GM19099 (cell line): ENCODE results near the gene ATP6V1B1.

Experiments
- POLR2A ChIP-seq: IDR thresholded peaks from 3 replicates; pipeline ENCODE4 v1.6.1; 2011; ENCODE audit warnings: low read depth; ENCODE audit not compliant: insufficient read length; ENCODE audit errors: extremely low read depth

The ATP6V1B1 gene

DNA sequence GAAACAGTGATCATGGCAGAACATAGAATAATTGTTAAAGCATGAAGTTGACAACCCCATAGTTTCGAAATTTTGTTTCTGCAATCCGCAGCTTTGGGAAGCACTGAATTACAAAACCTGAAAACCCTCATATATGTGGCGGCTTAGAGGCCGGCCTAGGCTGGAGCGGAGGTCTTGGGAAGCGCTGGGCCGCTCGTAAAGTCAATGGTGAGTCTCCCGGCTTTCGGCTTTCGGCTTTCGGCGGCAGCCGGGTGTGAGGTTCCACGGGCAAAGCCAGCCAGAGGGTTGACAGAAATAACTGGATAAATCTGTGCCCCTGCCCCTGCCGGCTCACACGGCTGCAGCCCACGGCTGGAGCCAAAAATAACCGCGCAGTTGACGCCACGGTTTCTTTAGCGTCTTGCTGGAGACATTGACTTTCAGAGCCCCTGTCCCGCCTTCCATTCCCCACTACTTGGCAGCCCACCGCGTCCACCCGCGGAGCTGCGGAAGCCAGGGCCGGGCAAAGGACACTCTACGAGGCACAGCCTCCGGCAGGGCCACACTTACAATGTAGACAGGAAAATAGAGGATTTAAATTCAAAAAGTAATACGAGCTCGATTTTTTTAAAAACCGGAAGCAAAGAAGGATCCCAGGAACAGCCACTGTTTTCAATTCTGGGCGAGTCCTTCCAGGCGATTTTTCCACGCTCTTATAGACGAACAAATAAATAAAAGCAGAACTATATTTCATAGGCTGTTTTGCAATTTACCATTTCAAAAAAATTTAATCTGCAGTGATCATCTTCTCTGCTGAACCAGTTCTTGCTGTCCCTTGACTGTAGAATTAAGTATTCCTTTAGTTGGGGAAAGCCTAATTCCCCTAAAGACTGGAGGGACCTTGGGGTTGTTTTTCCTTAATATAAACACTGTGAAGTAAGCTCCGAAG, 28.3 kb upstream of the ATP6V1B1 start:
- no peak for TF ChIP-seq POLR2A

DNA sequence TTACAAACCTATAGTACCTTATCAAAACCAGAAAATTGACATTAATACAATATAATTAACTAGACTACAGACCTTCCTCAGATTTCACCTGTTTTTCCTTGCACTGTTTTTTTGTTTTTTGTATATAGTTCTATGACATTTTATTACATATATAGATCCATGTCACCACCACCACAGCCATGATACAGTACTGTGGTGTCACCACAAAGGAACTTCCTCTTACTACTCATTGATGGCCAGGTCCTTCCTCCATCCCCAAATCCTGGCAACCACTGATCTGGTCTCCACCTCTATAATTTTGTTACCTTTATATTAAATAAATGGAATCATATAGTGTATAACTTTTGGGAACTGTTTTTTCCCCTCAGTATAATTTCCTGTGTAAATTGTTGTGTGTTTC, 19.4 kb upstream of the ATP6V1B1 start:
- TF ChIP-seq POLR2A = no peak

DNA sequence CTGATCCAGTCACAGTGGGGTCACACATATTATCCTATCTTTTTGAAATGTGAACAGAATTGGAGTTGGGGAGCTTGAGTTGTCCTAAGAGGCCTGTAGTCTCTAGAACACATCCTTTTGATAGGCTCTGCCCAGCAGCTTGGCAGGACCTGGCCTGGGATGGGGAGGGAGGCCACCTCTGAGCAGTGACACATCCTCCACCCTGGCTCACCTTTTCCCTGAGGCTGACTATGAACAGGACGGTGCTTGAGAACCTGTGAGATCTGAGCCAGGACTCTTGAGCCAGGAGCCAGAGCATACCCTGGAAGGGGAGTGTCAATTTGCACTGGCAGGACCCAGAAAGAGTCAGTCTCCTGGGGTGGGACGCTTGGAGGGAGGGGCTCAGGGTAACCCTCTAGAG, 17.7 kb upstream of the ATP6V1B1 start:
- TF ChIP-seq POLR2A = no peak

DNA sequence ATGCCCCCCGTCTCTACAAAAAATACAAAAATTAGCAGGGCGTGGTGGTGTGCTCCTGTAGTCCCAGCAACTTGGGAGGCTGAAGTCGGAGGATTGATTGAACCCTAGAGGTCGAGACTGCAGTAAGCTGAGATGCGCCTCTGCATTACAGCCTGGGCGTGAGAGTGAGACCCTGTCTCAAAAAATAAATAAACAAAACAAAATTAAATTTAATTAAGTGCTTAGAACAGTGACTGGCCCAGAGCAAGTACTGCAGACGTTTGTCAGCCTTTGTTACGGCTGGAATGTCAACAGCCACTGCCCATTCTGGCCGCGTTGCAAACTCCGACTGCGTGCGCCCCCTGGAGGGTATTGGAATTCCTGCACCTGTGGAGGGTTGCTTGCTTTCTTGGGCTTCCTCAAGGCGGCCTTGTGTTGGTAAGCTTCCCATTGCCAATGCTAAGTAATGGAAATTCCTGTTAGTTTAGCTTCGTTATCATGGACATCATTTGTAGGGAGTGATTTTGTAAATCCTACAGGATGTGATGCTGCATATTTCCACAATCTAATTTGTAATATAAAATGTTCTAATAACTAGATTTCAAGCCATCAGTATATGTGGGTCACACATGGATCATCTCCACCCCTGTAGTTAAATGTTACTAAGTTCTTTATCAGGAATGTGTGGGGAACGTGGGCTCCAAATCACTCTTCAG, 15.9 kb upstream of the ATP6V1B1 start:
- no peak for TF ChIP-seq POLR2A

DNA sequence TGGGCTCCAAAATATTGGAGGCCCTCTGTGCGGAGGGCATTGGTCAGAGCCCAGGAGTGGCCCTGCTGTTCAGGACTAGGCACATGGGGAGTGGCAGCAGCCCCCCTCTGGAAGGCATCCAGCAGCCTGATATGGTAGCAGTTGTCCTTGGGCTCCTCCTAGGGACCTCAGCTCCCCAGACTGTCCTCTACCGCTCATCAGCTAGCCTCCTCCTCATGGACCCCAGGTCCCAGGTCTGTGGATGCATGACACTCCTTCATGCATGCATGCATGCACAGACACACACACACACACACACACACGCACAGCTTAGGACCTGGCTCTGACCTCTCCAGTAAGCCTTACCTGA, 15.4 kb upstream of the ATP6V1B1 start:
- no peak for TF ChIP-seq POLR2A

DNA sequence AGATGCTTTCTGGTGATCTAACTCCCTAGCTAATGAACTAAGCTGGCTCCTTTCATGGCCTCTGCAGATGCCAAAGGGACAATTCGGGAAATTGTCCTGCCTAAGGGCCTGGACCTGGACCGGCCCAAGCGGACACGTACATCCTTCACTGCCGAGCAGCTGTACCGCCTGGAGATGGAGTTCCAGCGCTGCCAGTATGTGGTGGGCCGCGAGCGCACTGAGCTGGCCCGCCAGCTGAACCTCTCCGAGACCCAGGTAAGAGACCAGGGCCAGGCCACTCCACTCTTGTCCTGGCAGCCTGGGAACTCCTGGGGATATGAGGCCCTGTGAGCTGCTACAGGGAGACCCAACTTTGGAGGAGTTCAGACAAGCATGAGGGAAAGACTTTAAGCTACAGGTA, 14.7 kb upstream of the ATP6V1B1 start:
- TF ChIP-seq POLR2A = no peak

DNA sequence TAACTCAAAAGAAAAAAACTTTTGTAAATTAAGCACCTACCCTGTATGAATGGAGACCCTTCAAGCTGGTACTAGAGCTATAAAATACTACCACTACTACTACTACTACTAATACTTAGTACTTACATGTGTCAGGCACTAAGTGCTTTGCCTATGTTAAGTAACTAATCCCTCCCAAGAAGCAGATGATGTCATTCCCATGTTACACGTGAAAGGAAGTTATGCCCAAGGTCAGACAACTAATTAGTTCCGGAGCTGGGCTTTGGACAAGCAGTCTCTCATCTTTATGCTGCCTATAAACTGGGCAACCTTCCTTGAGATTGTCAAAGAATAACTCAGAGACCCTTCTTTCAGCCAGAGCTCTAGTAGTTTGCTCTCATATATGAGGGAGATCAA, 13.9 kb upstream of the ATP6V1B1 start:
- no peak for TF ChIP-seq POLR2A

DNA sequence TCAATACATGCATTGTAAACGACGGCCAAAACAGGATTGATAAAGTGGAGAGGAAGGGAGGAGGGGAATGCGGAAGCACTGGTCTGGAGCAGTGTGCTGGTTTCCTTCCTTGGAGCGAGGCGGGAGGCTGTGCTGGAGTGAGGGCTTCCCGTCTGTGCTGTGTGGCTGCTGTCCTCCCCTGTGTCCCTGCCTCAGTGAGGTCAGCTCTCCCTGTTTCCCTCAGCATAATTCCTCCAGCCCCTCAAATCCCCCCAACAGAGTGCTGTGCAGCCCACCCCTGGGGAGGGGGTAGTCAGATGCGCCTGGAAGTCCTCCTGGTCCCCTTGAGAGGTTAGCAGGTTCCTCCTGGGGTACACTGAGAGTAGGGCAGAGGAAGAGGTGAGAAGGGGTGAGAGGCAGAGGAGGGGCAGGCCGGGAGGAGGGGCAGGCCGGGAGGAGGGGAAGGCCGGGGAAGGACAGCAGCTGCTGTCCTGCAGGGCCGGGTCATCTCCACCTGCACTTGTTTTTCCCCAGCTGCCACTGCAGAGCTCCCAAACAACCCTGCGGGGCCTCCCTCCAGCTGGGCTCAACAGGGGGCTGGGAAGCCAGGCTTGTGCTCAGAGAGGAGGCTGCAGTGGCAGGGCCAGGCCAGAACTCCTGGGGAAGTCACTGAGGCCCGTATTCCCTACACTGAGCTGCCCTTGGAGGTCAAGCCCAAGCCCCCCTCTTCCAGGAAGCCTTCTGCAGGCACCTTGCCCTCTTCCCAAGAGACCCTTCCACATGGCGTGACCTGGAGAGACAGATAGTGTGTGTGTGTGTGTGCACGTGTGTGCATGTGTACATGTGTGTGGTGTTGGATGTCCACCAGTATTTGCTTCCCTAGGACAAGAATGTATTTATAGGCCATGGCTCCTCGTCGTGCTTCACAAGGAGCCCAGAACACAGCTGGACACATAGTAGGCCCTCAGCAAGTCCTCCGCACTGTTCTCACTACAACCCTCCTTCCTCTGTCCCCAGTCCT, 13.2 kb upstream of the ATP6V1B1 start:
- TF ChIP-seq POLR2A = no peak

DNA sequence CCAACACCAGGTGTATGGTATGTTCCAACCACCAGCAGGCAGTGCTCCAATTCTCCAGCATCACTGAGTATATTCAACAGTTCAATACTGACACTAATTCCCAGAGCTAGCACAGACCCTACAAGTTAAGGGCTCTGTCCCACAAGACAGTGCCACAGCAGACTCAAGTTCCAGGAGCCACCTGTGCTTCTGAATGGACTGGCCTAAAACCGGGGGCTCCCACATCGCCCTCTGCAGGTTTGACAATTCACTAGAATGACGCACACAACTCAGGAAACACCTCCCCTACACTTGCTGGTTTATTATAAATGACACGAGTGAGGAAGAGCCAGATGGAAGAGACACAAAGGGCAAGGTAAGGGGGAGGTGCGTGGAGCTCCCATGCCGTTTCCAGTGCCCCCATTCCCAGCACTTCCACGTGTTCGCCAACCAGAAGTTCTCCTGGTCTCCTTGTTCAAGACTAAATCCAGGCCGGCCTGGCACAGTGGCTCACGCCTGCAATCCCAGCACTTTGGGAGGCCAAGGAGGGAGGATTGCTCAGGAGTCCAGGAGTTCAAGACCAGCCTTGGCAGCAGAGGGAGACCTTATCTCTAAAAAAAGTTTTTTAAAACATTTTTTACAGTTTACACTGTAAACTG, 12.2 kb upstream of the ATP6V1B1 start:
- TF ChIP-seq POLR2A = no peak

DNA sequence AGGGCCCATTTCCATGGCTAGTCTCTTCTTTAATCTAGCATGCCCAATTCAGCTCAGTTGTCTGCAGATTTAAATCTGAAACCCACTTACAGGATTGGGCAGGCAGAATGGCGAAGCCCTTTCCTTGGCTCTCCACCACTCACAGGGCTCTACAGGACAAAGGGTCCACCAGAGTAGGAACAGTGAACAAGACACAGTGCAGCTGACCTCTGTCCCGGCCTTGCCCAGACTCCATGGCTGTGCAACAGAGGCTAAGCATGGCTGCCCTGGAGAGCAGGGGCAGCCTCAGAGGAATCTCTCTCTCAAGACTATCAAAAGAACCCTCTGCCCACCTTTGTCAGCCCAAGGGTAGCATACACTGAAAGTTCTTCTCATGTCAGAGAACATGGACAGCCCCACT, 9.7 kb upstream of the ATP6V1B1 start:
- TF ChIP-seq POLR2A = no peak

DNA sequence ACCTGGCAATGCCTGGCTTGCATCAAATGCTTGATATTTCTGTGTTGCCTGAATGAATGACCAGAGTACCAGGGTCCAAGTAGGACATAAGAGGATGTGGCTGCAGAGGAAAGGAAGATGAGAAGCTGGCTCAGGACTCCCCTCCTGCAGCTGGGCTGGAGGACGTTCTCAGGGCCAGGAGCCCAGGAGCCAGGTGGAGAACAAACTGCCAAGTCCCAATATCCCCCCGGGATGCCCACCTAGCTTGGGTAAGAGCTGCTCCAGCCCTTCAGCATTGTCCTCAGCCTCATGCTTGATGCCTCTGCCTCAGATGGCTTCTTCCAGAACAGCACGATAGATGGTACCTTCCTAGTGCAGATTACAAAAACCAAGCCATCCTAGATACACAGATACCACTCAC, 8.6 kb upstream of the ATP6V1B1 start:
- TF ChIP-seq POLR2A = no peak

DNA sequence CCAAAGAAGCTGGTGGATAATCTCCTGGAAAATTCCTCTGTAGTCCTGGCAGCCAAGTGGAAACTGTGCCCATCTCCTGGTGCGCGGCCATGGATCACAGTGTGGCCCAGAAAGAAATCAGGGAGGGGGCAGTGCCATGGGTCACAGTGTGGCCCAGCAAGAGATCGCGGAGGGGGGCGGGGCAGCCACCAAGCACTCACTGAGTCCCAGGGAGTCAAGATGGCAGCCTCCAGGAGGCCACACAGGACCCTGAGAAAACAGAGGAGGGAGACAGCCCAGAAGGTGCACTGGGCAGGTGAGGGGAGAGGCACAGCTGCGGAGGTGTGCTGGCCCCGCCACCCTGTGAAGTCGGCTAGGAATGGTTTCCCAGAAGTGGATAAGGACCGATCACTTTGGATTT, 8.1 kb upstream of the ATP6V1B1 start:
- TF ChIP-seq POLR2A = no peak

DNA sequence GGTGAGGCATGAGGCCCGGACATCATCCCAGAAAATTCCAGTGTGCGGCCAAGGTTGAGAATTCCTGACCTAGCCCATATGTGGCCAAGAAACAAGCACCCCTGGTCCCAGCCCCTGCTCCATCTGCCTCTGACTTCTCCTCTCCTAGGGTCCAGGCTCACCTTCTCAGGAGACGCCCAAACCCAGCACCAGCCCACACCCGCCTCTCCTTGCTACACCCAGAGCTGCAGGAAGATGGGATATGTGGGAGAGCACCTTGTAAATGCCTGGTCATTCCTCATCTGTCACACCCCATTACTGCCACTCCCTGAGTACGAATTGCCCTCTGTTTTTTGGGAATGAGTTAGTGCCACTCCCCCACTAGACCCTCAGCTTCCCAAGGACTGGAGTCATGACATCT, 7.3 kb upstream of the ATP6V1B1 start:
- TF ChIP-seq POLR2A = no peak
